ENCODE data around the gene IZUMO3.
"Not testable (repeated sequence)": the region's sequence is repeated elsewhere in the genome, so short reads cannot be mapped to it uniquely, and the experiment has no call there.

The IZUMO3 gene, protein sequence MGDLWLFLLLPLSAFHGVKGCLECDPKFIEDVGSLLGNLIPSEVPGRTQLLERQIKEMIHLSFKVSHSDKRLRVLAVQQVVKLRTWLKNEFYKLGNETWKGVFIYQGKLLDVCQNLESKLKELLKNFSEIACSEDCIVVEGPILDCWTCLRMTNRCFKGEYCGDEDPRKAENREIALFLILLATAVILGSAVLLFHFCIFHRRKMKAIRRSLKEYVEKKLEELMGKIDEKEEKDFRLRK

GRCh38 chr9:24545847-24546522 is at the start of gene IZUMO3:
IZUMO3 (minus strand) TSS chr9:24545897; CDS start chr9:24545649, 248 bp downstream.
- H3K4me3 ChIP-seq (ENCODE audit: low read depth, low read length): no peak within 1 kb of the TSS
- TF ChIP-seq, protein P1, sequence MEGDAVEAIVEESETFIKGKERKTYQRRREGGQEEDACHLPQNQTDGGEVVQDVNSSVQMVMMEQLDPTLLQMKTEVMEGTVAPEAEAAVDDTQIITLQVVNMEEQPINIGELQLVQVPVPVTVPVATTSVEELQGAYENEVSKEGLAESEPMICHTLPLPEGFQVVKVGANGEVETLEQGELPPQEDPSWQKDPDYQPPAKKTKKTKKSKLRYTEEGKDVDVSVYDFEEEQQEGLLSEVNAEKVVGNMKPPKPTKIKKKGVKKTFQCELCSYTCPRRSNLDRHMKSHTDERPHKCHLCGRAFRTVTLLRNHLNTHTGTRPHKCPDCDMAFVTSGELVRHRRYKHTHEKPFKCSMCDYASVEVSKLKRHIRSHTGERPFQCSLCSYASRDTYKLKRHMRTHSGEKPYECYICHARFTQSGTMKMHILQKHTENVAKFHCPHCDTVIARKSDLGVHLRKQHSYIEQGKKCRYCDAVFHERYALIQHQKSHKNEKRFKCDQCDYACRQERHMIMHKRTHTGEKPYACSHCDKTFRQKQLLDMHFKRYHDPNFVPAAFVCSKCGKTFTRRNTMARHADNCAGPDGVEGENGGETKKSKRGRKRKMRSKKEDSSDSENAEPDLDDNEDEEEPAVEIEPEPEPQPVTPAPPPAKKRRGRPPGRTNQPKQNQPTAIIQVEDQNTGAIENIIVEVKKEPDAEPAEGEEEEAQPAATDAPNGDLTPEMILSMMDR (IDR thresholded peaks at IDR 0.05; ENCODE audit: control insufficient read depth, extremely low read depth, insufficient read depth): no peak
- DNase-seq (ENCODE audit: low read depth): no peak

- TF ChIP-seq, protein P1 (IDR thresholded peaks at IDR 0.05; ENCODE audit: control insufficient read depth, extremely low read depth, insufficient read depth): no peak
- no peak overlapping the region for H3K4me3 ChIP-seq (ENCODE audit: low read depth, low read length)
- DNase-seq (ENCODE audit: low read depth): no peak
These were observed 48.6 kb upstream of the IZUMO3 start for GRCh38 chr9:24594234-24594850.

- no peak overlapping the region for H3K4me3 ChIP-seq (ENCODE audit: low read depth, low read length)
- TF ChIP-seq, protein P1 (IDR thresholded peaks at IDR 0.05; ENCODE audit: control insufficient read depth, extremely low read depth, insufficient read depth): no peak
- DNase-seq (ENCODE audit: low read depth): peak; percentile 10
These were observed 44.7 kb upstream of the IZUMO3 start for GRCh38 chr9:24590432-24590831.

DNA sequence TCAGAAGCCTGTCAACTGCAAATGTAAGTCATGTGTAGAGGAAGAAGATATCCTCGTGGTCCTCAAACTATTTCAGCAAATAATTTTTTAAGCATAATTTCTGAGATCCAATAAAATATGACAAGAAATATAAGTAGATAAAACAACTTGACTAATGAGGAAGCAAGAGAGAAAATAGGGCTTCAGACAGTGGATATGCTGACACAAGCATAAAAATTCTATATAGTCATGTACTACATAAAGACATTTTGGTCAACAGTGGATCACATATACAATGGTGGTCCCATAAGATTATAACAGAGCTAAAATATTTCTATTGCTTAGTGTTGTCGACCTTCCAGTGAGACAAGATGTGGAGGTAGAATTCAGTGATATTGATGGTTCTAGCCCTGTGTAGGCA is 42.2 kb upstream of the IZUMO3 start:
- H3K4me3 ChIP-seq (ENCODE audit: low read depth, low read length): no peak overlapping the region
- TF ChIP-seq, protein P1 (IDR thresholded peaks at IDR 0.05; ENCODE audit: control insufficient read depth, extremely low read depth, insufficient read depth): no peak
- no peak for DNase-seq (ENCODE audit: low read depth)

DNA sequence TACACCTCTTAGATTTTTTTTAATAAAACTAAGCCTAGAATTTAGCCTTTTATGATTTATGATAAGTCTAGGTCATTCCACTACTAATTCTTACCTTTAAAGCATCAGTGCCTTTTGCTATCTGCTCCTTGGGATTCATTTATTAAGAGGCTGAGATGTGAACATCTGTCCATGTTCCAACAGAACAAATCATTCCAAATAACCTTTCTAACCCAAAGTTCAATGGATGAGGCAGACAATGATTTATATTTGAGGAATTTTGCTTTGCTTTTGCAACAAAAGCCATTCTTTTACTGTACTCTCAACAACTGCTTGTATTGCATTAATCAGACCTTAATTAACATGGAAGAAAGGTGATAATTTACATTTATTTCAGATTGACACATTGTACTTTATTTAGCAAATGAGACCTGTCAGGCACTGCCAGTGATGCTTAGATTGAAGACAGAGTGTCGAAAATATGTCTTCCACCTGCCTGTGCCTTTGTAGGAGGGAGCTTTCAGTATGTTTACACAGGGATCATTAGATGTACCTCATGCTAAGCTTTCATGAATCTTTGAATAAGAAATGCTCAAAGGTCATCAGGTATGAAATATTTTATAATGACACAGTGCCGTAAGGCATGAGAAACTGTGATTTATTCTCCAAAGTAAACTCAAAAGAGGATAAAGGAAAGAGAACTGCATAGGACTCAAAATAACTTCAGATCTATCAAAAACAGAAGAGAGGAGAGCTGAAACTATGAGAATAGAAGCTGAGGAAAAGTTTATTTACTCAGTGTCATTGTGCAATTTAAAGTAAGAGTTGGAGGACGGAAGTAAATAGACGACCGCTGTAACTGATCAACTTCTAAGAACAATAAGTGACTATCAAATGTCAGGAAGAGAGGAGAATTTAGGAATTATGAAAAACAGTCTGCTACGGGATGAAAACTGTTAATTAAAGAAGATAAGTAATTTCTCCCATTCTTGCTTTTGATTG is 36.7 kb upstream of the IZUMO3 start:
- TF ChIP-seq, protein P1 (IDR thresholded peaks at IDR 0.05; ENCODE audit: control insufficient read depth, extremely low read depth, insufficient read depth): no peak
- no peak overlapping the region for H3K4me3 ChIP-seq (ENCODE audit: low read depth, low read length)
- no peak for DNase-seq (ENCODE audit: low read depth)

GRCh38 chr9:24580005-24580404 is 34.3 kb upstream of the IZUMO3 start:
- DNase-seq (ENCODE audit: low read depth); H3K4me3 ChIP-seq (ENCODE audit: low read depth, low read length): not testable (repeated sequence)
